ENCODE measurements around the gene USP26.

DNA sequence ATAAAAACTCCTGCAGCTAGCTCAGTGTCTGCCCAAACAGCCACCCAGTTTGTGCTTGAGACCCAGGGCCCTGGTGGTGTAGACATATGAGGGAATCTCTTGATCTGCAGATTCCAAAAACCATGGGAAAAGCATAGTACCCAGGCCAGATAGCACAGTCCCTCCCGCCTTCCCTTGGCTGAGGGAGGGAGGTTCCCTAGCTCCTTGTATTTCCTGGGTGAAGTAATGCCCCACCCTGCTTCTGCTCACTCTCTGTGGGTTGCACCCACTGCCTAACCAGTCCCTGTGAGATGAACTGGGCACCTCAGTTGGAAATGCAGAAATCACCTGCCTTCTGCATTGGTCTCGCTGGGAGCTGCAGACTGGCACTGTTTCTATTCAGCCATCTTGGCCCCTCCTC lies 54.6 kb downstream of the USP26 start:
- TF ChIP-seq JUN (IDR thresholded peaks at IDR 0.05) (no peak), RNF2 (IDR thresholded peaks at IDR 0.05; ENCODE audit: borderline replicate concordance, low read depth) (no peak), NR3C1 (IDR thresholded peaks at IDR 0.05) (no peak), RFX5 (IDR thresholded peaks at IDR 0.05) (no peak), POLR2A (IDR thresholded peaks at IDR 0.05; ENCODE audit: low read length) (no peak), JUNB (IDR thresholded peaks at IDR 0.05) (no peak)
- TF ChIP-seq, protein P1, sequence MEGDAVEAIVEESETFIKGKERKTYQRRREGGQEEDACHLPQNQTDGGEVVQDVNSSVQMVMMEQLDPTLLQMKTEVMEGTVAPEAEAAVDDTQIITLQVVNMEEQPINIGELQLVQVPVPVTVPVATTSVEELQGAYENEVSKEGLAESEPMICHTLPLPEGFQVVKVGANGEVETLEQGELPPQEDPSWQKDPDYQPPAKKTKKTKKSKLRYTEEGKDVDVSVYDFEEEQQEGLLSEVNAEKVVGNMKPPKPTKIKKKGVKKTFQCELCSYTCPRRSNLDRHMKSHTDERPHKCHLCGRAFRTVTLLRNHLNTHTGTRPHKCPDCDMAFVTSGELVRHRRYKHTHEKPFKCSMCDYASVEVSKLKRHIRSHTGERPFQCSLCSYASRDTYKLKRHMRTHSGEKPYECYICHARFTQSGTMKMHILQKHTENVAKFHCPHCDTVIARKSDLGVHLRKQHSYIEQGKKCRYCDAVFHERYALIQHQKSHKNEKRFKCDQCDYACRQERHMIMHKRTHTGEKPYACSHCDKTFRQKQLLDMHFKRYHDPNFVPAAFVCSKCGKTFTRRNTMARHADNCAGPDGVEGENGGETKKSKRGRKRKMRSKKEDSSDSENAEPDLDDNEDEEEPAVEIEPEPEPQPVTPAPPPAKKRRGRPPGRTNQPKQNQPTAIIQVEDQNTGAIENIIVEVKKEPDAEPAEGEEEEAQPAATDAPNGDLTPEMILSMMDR (IDR thresholded peaks at IDR 0.05), result no peak
- TF ChIP-seq, protein P2, sequence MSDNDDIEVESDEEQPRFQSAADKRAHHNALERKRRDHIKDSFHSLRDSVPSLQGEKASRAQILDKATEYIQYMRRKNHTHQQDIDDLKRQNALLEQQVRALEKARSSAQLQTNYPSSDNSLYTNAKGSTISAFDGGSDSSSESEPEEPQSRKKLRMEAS (IDR thresholded peaks at IDR 0.05), result no peak
